Left forelimb (tissue), 1 donor: ENCODE data around the gene RPN1.

Experiments used
- DNase-seq: peaks from one replicate; pipeline ENCODE4 v3.0.0-alpha.2; 2018; ENCODE audit warnings: low spot score

RPN1 gene

GRCh38 chr3:128578346-128578745, 72.3 kb downstream of the RPN1 start:
- no peak for DNase-seq

- DNase-seq, result no peak
These were observed 72.9 kb downstream of the RPN1 start for GRCh38 chr3:128577711-128578110.

- no peak for DNase-seq
These were observed 74.3 kb downstream of the RPN1 start for GRCh38 chr3:128576290-128576689.

- no peak for DNase-seq
These were observed 74.8 kb downstream of the RPN1 start for GRCh38 chr3:128575777-128576176.

GRCh38 chr3:128573707-128574162, 76.9 kb downstream of the RPN1 start:
- DNase-seq, result no peak

- no peak for DNase-seq
These were observed 77.5 kb downstream of the RPN1 start for GRCh38 chr3:128573160-128573559.

GRCh38 chr3:128572644-128573105, 77.9 kb downstream of the RPN1 start:
- no peak for DNase-seq

- DNase-seq, result no peak
These were observed 78.6 kb downstream of the RPN1 start for GRCh38 chr3:128572013-128572412.
